B cell (primary cell): ENCODE data around the gene DHTKD1. TPM values are rescaled to one million over a fixed set of nuclear protein-coding genes. Genes with fewer than 3 reads are reported as not detected.

Source experiments
- ATAC-seq: fragments of 200-7000 bp; cut with Tn5 transposase; one replicate; pipeline ENCODE4 v1.10.0; 2021; ENCODE audit warnings: low read depth, mild to moderate bottlenecking, moderate number of reproducible peaks, moderate library complexity
- CTCF ChIA-PET: fragments of 350-600 bp; sonication (Branson Sonifier 250); formaldehyde crosslinking; loops from one replicate; lab custom pipeline; 2021; ENCODE audit warnings: antibody characterized with exemption, inconsistent platforms; lab: Charles Lee
- POLR2A ChIA-PET: fragments of 350-600 bp; sonication (Branson Sonifier 250); formaldehyde crosslinking; loops from one replicate; lab custom pipeline; 2021; ENCODE audit warnings: antibody characterized with exemption; lab: Charles Lee
- DNase-seq: peaks from one replicate; pipeline ENCODE4 v3.0.0; 2013
- H2AFZ ChIP-seq: 2 replicates; pipeline ENCODE4 v1.6.1; 2012; ENCODE audit warnings: mild to moderate bottlenecking, low read depth, low read length; ENCODE audit not compliant: insufficient read depth, poor library complexity, severe bottlenecking
- H3K27ac ChIP-seq, 2 donors: 1 replicate in 1 of 2; 2 replicates in 1 of 2; pipeline ENCODE4 v1.5.1; 2012 to 2013; ENCODE audit warnings: low read length in 2 of 2, mild to moderate bottlenecking in 2 of 2, moderate library complexity in 1 of 2
- H3K27me3 ChIP-seq, 4 experiments: fragments of 200-600 bp in 1 of 4; sonication (generic) in 1 of 4; replicated peaks in 1 of 4; 1 replicate in 2 of 4; 2 replicates in 2 of 4; pipeline versions ENCODE4 v1.6.1 to v1.7.0; 2013 to 2016; ENCODE audit warnings: low read length in 3 of 4, mild to moderate bottlenecking in 2 of 4, mixed read lengths in 1 of 4, moderate library complexity in 1 of 4; ENCODE audit not compliant: insufficient read depth in 4 of 4, control insufficient read depth in 3 of 4; ENCODE audit errors: control extremely low read depth in 1 of 4
- H3K36me3 ChIP-seq, 2 experiments: replicated peaks in 1 of 2; 1 replicate in 1 of 2; 2 replicates in 1 of 2; pipeline versions ENCODE4 v1.6.1 to v1.7.1; 2013; ENCODE audit warnings: low read length in 1 of 2; ENCODE audit not compliant: insufficient read depth in 2 of 2, control insufficient read depth in 1 of 2; ENCODE audit errors: control extremely low read depth in 1 of 2, extremely low read depth in 1 of 2
- H3K4me1 ChIP-seq, 2 donors: fragments of 200-600 bp in 1 of 2; sonication (generic) in 1 of 2; 1 replicate in 1 of 2; 2 replicates in 1 of 2; pipeline versions ENCODE4 v1.5.1 to v1.6.1; 2013 to 2017; ENCODE audit warnings: low read length in 2 of 2; ENCODE audit not compliant: control insufficient read depth in 2 of 2, insufficient read depth in 2 of 2
- H3K4me2 ChIP-seq: replicated peaks from 2 replicates; pipeline ENCODE3; 2012; ENCODE audit warnings: mild to moderate bottlenecking, low read depth, low read length; ENCODE audit not compliant: poor library complexity, severe bottlenecking
- H3K4me3 ChIP-seq, 5 experiments: fragments of 200-600 bp in 1 of 5; sonication (generic) in 1 of 5; 1 replicate in 3 of 5; 2 replicates in 2 of 5; pipeline versions ENCODE4 v1.5.1 to v1.7.0; 2011 to 2016; ENCODE audit warnings: low read length in 4 of 5, mild to moderate bottlenecking in 4 of 5, low read depth in 2 of 5, control low read depth in 1 of 5, moderate library complexity in 1 of 5; ENCODE audit not compliant: insufficient read depth in 1 of 5; ENCODE audit errors: control extremely low read depth in 1 of 5, extremely low read depth in 1 of 5
- H3K79me2 ChIP-seq: fragments of 200-600 bp; sonication (generic); one replicate; pipeline ENCODE4 v1.6.0; 2016; ENCODE audit warnings: low read length; ENCODE audit not compliant: control insufficient read depth, insufficient read depth
- H3K9ac ChIP-seq: fragments of 200-600 bp; sonication (generic); 2 replicates; pipeline ENCODE4 v1.6.1; 2017; ENCODE audit warnings: mild to moderate bottlenecking, low read length, moderate library complexity
- H3K9me3 ChIP-seq, 3 donors: one replicate each; pipeline versions ENCODE4 v1.6.1 to v1.7.1; 2013; ENCODE audit warnings: low read length in 2 of 3; ENCODE audit not compliant: control insufficient read depth in 2 of 3, insufficient read depth in 1 of 3; ENCODE audit errors: control extremely low read depth in 1 of 3
- H4K20me1 ChIP-seq: 2 replicates; pipeline ENCODE4 v1.6.0; 2012; ENCODE audit warnings: mild to moderate bottlenecking, low read length; ENCODE audit not compliant: insufficient read depth, control insufficient read depth, poor library complexity, severe bottlenecking
- H3K27ac Mint-ChIP-seq: one replicate; pipeline ENCODE4 v1.8.0; 2021; ENCODE audit warnings: mixed read lengths
- H3K27me3 Mint-ChIP-seq: one replicate; pipeline ENCODE4 v1.8.0; 2021; ENCODE audit warnings: mixed read lengths
- H3K4me1 Mint-ChIP-seq: one replicate; pipeline ENCODE4 v1.8.0; 2021; ENCODE audit warnings: mixed read lengths
- H3K4me3 Mint-ChIP-seq: one replicate; pipeline ENCODE4 v1.8.0; 2021; ENCODE audit warnings: mixed read lengths
- H3K9me3 Mint-ChIP-seq: one replicate; pipeline ENCODE4 v1.8.0; 2022; ENCODE audit warnings: mixed read lengths; ENCODE audit not compliant: insufficient read depth
- EZH2 ChIP-seq: IDR thresholded peaks from 2 replicates; pipeline ENCODE4 v1.6.1; 2012; ENCODE audit warnings: borderline replicate concordance, low read depth, mild to moderate bottlenecking, moderate library complexity, low read length; ENCODE audit not compliant: insufficient read depth, poor library complexity, severe bottlenecking
- WGBS: methylation state at CpG from one replicate; pipeline ENCODE4 v1.1.5; 2013; ENCODE audit warnings: missing lambda C conversion rate; ENCODE audit not compliant: insufficient coverage; 5-methylcytosine and 5-hydroxymethylcytosine counted together
- intact Hi-C: fragments of 100-400 bp; cut with micrococcal nuclease; formaldehyde crosslinking; loops from one replicate; pipeline ENCODE4 v1.10.0; 2022
- polyA plus RNA-seq: library from polyadenylated mRNA; depleted of rRNA; stranded (reverse); fragments of >200 nt; gene quantifications from 2 replicates; pipeline ENCODE4 v1.2.3, GENCODE V29; 2012
- total RNA-seq, 2 donors: library from RNA; stranded (reverse); fragments of 120-200 nt in 1 of 2; gene quantifications; 1 replicate in 1 of 2; 2 replicates in 1 of 2; pipeline versions ENCODE4 v1.2.3 to v1.2.4, GENCODE V29; 2013 to 2022
- TF ChIP-seq, protein P1 (sequence below): fragments of 200-600 bp; IDR thresholded peaks from one replicate; pipeline ENCODE4 v1.8.0; 2022; ENCODE audit warnings: antibody characterized with exemption, mild to moderate bottlenecking

The DHTKD1 gene
- total and polyA plus RNA-seq, 2 donors (not counting 1 experiment from before 2014, with no cell fraction given), result 22.7 to 72.3 TPM

GRCh38 chr10:12061124-12061523 lies 7.6 kb upstream of the DHTKD1 start:
- POLR2A ChIA-PET, result interaction anchor here (0.7 to 1.1 kb wide), 3 partner anchors 10 to 17 kb away, joined by 3 to 14 read pairs (median 8); no protein-coding TSS in a partner anchor

More at GRCh38 chr10:12061124-12061523, 7.6 kb upstream of the DHTKD1 start:
- TF ChIP-seq, protein P1, sequence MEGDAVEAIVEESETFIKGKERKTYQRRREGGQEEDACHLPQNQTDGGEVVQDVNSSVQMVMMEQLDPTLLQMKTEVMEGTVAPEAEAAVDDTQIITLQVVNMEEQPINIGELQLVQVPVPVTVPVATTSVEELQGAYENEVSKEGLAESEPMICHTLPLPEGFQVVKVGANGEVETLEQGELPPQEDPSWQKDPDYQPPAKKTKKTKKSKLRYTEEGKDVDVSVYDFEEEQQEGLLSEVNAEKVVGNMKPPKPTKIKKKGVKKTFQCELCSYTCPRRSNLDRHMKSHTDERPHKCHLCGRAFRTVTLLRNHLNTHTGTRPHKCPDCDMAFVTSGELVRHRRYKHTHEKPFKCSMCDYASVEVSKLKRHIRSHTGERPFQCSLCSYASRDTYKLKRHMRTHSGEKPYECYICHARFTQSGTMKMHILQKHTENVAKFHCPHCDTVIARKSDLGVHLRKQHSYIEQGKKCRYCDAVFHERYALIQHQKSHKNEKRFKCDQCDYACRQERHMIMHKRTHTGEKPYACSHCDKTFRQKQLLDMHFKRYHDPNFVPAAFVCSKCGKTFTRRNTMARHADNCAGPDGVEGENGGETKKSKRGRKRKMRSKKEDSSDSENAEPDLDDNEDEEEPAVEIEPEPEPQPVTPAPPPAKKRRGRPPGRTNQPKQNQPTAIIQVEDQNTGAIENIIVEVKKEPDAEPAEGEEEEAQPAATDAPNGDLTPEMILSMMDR, result no peak
- TF ChIP-seq EZH2, result no peak
- H3K79me2 ChIP-seq, result no peaks in the 10 kb centered on the region
- no peak overlapping the region for H3K4me3 Mint-ChIP-seq
- no peak overlapping the region for H3K27ac ChIP-seq
- H4K20me1 ChIP-seq, result no peaks in the 10 kb centered on the region
- H3K4me1 Mint-ChIP-seq, result peaks cover 16% of the 10 kb centered on the region
- H3K27ac Mint-ChIP-seq, result no peak overlapping the region
- no peak overlapping the region for H2AFZ ChIP-seq
- H3K4me3 ChIP-seq, result no peak overlapping the region
- ATAC-seq, result no peak
- H3K36me3 ChIP-seq, result no peaks in the 10 kb centered on the region
- H3K4me2 ChIP-seq, result no peak overlapping the region
- DNase-seq, result no peak
- CTCF ChIA-PET, result no interaction called here
- no peaks in the 10 kb centered on the region for H3K9me3 ChIP-seq
- H3K9me3 Mint-ChIP-seq, result no peaks in the 10 kb centered on the region
- no peak overlapping the region for H3K9ac ChIP-seq
- no peaks in the 10 kb centered on the region for H3K4me1 ChIP-seq
- H3K27me3 ChIP-seq, result no peaks in the 10 kb centered on the region
- H3K27me3 Mint-ChIP-seq, result no peaks in the 10 kb centered on the region
- WGBS, result 94% methylated on average over 3 of the region's 4 CpGs
- intact Hi-C loops, result loop anchor here (10.0 kb wide), 1 partner anchor 284 kb away; the partner anchor contains the start of gene CAMK1D
